ENCODE data around the gene IFNK. TPM values are rescaled to one million over a fixed set of nuclear protein-coding genes. Genes with fewer than 3 reads are reported as not detected.

IFNK gene
- total and polyA plus RNA-seq, 2 experiments from 2014 or later, result not detected

DNA sequence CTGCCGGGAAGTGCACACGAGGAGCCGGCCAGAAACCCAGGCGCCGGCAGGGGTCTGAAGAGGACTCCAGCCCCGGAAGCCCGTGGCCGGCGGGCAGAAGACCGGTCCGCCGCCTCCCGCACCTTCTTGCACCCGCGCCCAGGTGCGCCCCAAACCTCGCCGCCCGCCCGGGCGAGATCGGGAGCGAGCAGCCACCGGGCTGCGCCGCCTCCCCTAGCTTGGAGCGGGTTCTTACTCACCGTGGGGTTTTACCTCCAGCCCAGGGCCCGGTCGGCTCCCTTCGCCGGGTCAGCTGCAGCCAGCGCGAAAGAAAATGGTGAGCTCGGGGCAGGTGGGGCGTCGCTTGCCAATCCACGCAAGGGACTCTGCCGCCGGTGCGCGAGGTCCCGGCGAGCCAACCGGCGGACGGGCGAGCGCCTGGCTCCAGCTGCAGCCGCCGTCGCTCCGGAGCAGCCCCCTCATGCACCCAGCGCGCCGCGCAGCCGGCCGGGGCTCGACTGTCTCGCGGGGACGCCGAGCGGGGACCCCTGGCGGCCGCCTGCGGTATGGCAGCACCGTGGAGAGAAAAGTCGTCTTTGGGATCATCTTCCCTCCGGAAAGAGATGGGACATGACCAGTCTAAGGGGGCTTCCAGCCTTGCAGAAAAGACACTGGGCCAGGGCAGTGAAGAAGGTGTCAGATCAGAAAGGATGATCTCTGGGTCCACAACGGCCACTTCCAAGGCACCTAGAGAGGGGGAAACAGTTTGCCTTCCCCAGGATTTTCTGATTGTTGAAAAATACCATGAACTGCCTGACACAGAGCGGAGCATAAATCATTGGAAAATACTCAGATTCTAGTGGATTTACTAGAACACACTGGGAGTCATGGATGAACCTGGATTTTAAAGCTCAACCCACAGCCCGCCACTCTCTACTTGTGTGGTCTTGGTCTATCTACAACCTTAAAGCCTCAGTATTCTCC lies 5.5 kb downstream of the IFNK start, which contains the start of gene MOB3B:
TSS of gene MOB3B (minus strand) at position 499 of the 963 bp plus-strand sequence. CDS start 74,264 bp downstream, outside the sequence.
- Histone ChIP-seq H3K27me3 (no peaks in the 10 kb centered on the region), H2AFZ (peak within 1 kb of the TSS; percentile 76), H3K79me2 (peaks cover 37% of the 10 kb centered on the region), H4K20me1 (ENCODE audit: insufficient read depth, poor library complexity, severe bottlenecking) (no peaks in the 10 kb centered on the region), H3K9me3 (ENCODE audit: low read depth) (no peaks in the 10 kb centered on the region), H3K4me1 (ENCODE audit: insufficient read depth) (peaks cover 14% of the 10 kb centered on the region), H3K27ac (peak within 1 kb of the TSS; percentile 97), H3K9me2 (replicated peaks; ENCODE audit: insufficient read depth) (no peaks in the 10 kb centered on the region), H3K36me3 (replicated peaks; ENCODE audit: insufficient read depth, low read depth) (no peaks in the 10 kb centered on the region), H3K4me3 (peak within 1 kb of the TSS; percentile 72), H3K4me2 (peak within 1 kb of the TSS; percentile 75)
- 3% methylated on average over 73 of the region's 74 CpGs for WGBS (ENCODE audit: low lambda C conversion rate, missing lambda C conversion rate)
- DNase-seq (ENCODE audit: low spot score), result peak; percentile 91
- TF ChIP-seq EZH2 (IDR thresholded peaks at IDR 0.05; ENCODE audit: borderline replicate concordance), result no peak
- TF ChIP-seq, protein P1, sequence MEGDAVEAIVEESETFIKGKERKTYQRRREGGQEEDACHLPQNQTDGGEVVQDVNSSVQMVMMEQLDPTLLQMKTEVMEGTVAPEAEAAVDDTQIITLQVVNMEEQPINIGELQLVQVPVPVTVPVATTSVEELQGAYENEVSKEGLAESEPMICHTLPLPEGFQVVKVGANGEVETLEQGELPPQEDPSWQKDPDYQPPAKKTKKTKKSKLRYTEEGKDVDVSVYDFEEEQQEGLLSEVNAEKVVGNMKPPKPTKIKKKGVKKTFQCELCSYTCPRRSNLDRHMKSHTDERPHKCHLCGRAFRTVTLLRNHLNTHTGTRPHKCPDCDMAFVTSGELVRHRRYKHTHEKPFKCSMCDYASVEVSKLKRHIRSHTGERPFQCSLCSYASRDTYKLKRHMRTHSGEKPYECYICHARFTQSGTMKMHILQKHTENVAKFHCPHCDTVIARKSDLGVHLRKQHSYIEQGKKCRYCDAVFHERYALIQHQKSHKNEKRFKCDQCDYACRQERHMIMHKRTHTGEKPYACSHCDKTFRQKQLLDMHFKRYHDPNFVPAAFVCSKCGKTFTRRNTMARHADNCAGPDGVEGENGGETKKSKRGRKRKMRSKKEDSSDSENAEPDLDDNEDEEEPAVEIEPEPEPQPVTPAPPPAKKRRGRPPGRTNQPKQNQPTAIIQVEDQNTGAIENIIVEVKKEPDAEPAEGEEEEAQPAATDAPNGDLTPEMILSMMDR (IDR thresholded peaks at IDR 0.05; ENCODE audit: poor library complexity), result peak; percentile 91

DNA sequence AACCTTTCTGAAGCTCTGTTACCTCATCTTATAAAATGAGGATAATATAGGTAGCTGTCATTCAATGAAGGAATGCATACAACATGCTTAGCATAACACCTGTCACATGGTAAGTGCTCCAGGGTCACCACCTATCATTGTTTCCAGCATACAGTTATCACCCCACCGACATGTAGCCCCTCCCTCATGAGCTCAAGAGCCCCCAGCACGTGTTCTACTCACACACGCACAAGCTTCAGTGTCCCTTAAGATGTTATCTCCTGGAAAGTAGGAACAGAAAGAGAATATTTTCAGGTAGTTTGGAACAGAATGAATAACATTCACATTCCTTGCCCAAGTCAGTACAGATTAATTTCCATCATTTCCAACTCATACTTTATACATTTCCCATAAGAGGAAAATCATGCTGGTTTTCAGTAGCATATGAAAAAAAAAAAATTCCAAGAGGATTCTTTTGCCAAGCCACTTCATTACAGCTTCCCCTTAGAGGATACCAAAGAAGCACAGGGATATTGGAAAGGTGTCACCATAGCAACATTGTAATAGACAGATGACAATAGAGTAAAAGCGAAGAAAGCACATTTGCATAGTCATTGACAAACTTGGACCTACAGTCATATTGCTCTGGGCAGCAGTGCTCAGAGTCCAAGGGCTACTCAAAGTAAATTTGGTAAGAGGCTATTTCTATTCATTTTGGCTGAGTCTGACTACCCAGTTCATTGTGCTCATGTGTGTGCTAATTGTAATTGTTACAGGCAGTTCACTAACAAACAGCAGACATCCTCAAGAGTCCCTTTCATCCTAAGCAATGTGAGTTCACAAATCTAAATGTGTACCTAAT lies 7.0 kb downstream of the IFNK start:
- Histone ChIP-seq H3K27ac (no peak overlapping the region), H3K4me1 (ENCODE audit: insufficient read depth) (peaks cover 14% of the 10 kb centered on the region), H3K79me2 (peaks cover 22% of the 10 kb centered on the region), H2AFZ (no peak overlapping the region), H3K36me3 (replicated peaks; ENCODE audit: insufficient read depth, low read depth) (no peaks in the 10 kb centered on the region), H3K4me2 (no peak overlapping the region), H3K9me2 (replicated peaks; ENCODE audit: insufficient read depth) (no peaks in the 10 kb centered on the region), H3K4me3 (no peak overlapping the region), H3K27me3 (no peaks in the 10 kb centered on the region), H4K20me1 (ENCODE audit: insufficient read depth, poor library complexity, severe bottlenecking) (no peaks in the 10 kb centered on the region), H3K9me3 (ENCODE audit: low read depth) (no peaks in the 10 kb centered on the region)
- TF ChIP-seq, protein P1 (IDR thresholded peaks at IDR 0.05; ENCODE audit: poor library complexity), result no peak
- no peak for TF ChIP-seq EZH2 (IDR thresholded peaks at IDR 0.05; ENCODE audit: borderline replicate concordance)
- TF ChIP-seq EZH2phosphoT487 (IDR thresholded peaks at IDR 0.05; ENCODE audit: low read depth, severe bottlenecking, unreplicated experiment), result no peak
- DNase-seq (ENCODE audit: low spot score), result no peak
- 62% methylated on average over 4 of the region's 4 CpGs for WGBS (ENCODE audit: low lambda C conversion rate, missing lambda C conversion rate)

DNA sequence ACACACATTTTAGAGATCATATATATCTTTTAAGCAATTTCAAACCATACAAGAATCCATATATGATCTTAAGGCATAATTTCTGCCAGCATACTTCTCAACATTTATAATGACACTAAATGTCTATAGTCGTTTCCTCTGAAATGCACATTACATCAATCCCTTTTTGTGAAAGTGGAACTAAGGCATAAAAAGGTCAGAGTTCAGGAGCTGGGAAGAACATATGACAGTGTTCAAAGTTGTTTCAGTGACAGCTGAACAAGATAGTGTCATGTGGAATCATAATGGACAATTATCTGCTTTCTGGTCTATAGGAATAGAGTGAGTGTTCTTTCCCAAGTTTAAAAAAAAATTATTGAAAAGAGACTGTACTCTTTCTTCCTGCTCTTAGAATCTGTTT lies 8.0 kb downstream of the IFNK start:
- H3K4me2 ChIP-seq, result no peak overlapping the region
- no peak for DNase-seq (ENCODE audit: low spot score)
- WGBS (ENCODE audit: low lambda C conversion rate, missing lambda C conversion rate), result 64% methylated on average over 1 of the region's 1 CpG

More for the DNA sequence above, 8.0 kb downstream of the IFNK start:
- H3K4me3 ChIP-seq, result no peak overlapping the region
- H3K27ac ChIP-seq, result no peak overlapping the region
- peaks cover 8% of the 10 kb centered on the region for H3K4me1 ChIP-seq (ENCODE audit: insufficient read depth)
- H3K36me3 ChIP-seq (replicated peaks; ENCODE audit: insufficient read depth, low read depth), result no peaks in the 10 kb centered on the region
- peaks cover 13% of the 10 kb centered on the region for H3K79me2 ChIP-seq
- no peaks in the 10 kb centered on the region for H4K20me1 ChIP-seq (ENCODE audit: insufficient read depth, poor library complexity, severe bottlenecking)
- no peaks in the 10 kb centered on the region for H3K9me2 ChIP-seq (replicated peaks; ENCODE audit: insufficient read depth)
- H3K27me3 ChIP-seq, result no peaks in the 10 kb centered on the region
- TF ChIP-seq EZH2 (IDR thresholded peaks at IDR 0.05; ENCODE audit: borderline replicate concordance) (no peak), EZH2phosphoT487 (IDR thresholded peaks at IDR 0.05; ENCODE audit: low read depth, severe bottlenecking, unreplicated experiment) (no peak)
- TF ChIP-seq, protein P1 (IDR thresholded peaks at IDR 0.05; ENCODE audit: poor library complexity), result no peak
- no peak overlapping the region for H2AFZ ChIP-seq
- H3K9me3 ChIP-seq (ENCODE audit: low read depth), result no peaks in the 10 kb centered on the region

All from hepatocyte (in vitro differentiated cells).